ENCODE results near the gene ATP2B3. TPM values are rescaled to one million over a fixed set of nuclear protein-coding genes. Genes with fewer than 3 reads are reported as not detected.

Gene ATP2B3
- total RNA-seq, 6 donors from 2014 or later, result 0.10 to 0.55 (median 0.33) TPM; not detected in 2

GRCh38 chrX:153519569-153520286, 2.3 kb downstream of the ATP2B3 start:
- DNase-seq (no peak), ATAC-seq (ENCODE audit: low FRiP score in 2 of 2) (no peak)
- WGBS, 2 donors, result 68% methylated on average over 19 of the region's 21 CpGs; no CpG with 5 or more reads in 1 of the 2 donors
- TF ChIP-seq POLR2AphosphoS5 (IDR thresholded peaks at IDR 0.05) (no peak), EP300 (IDR thresholded peaks at IDR 0.05) (no peak), POLR2A (IDR thresholded peaks at IDR 0.05) (no peak), CTCF (IDR thresholded peaks at IDR 0.05) (no peak)
- Histone ChIP-seq H3K4me3 (no peak overlapping the region), H3K27ac (no peak overlapping the region), H3K9me3 (no peaks in the 10 kb centered on the region), H3K4me1 (peaks cover 0 to 9% (median 0%) of the 10 kb centered on the region in 4 donors), H3K27me3 (peaks cover 0 to 28% (median 0%) of the 10 kb centered on the region in 4 donors), H3K36me3 (no peaks in the 10 kb centered on the region)

GRCh38 chrX:153520287-153520917, 3.0 kb downstream of the ATP2B3 start:
- no peaks in the 10 kb centered on the region for H3K9me3 ChIP-seq
- H3K27ac ChIP-seq, result no peak overlapping the region
- DNase-seq (no peak), ATAC-seq (ENCODE audit: low FRiP score in 2 of 2) (no peak)
- no peaks in the 10 kb centered on the region for H3K36me3 ChIP-seq
- TF ChIP-seq POLR2AphosphoS5 (IDR thresholded peaks at IDR 0.05) (no peak), POLR2A (IDR thresholded peaks at IDR 0.05) (no peak), CTCF (IDR thresholded peaks at IDR 0.05) (no peak), EP300 (IDR thresholded peaks at IDR 0.05) (no peak)
- peaks cover 0 to 9% (median 0%) of the 10 kb centered on the region in 4 donors for H3K4me1 ChIP-seq
- H3K4me3 ChIP-seq, result no peak overlapping the region
- 75% methylated on average over 7 of the region's 7 CpGs; no CpG with 5 or more reads in 1 of the 2 donors for WGBS, 2 donors
- H3K27me3 ChIP-seq, result peaks cover 0 to 28% (median 0%) of the 10 kb centered on the region in 4 donors

- 52% methylated on average over 5 to 9 of the region's 9 CpGs for WGBS, 2 donors
- Histone ChIP-seq H3K4me1 (peaks cover 0 to 9% (median 0%) of the 10 kb centered on the region in 4 donors), H3K27ac (no peak overlapping the region), H3K9me3 (no peaks in the 10 kb centered on the region), H3K4me3 (no peak overlapping the region), H3K27me3 (peaks cover 0 to 28% (median 0%) of the 10 kb centered on the region in 4 donors), H3K36me3 (no peaks in the 10 kb centered on the region)
- DNase-seq (no peak), ATAC-seq (ENCODE audit: low FRiP score in 2 of 2) (peak in 1 of 2 donors; percentile 20)
- TF ChIP-seq EP300 (IDR thresholded peaks at IDR 0.05) (no peak), POLR2AphosphoS5 (IDR thresholded peaks at IDR 0.05) (no peak), POLR2A (IDR thresholded peaks at IDR 0.05) (no peak), CTCF (IDR thresholded peaks at IDR 0.05) (no peak)
Measured at GRCh38 chrX:153521034-153521433, 3.6 kb downstream of the ATP2B3 start.

GRCh38 chrX:153522259-153522658, 4.8 kb downstream of the ATP2B3 start:
- peaks cover 0 to 9% (median 0%) of the 10 kb centered on the region in 4 donors for H3K4me1 ChIP-seq
- peak in 1 of 2 donors; percentile 11 for DNase-seq
- ATAC-seq (ENCODE audit: low FRiP score in 2 of 2), result no peak
- no peaks in the 10 kb centered on the region for H3K9me3 ChIP-seq
- no peak overlapping the region for H3K27ac ChIP-seq
- WGBS, 2 donors, result 48% methylated on average over 12 of the region's 12 CpGs; no CpG with 5 or more reads in 1 of the 2 donors
- H3K36me3 ChIP-seq, result no peaks in the 10 kb centered on the region
- H3K27me3 ChIP-seq, result peaks cover 0 to 24% (median 0%) of the 10 kb centered on the region in 4 donors
- H3K4me3 ChIP-seq, result no peak overlapping the region
- TF ChIP-seq POLR2AphosphoS5 (IDR thresholded peaks at IDR 0.05), result no peak
- no peak for TF ChIP-seq EP300 (IDR thresholded peaks at IDR 0.05)
- TF ChIP-seq CTCF (IDR thresholded peaks at IDR 0.05), result no peak
- TF ChIP-seq POLR2A (IDR thresholded peaks at IDR 0.05), result no peak

Data from upper lobe of left lung (tissue), 6 donors.